ENCODE measurements around the gene FAM234B. TPM values are rescaled to one million over a fixed set of nuclear protein-coding genes. Genes with fewer than 3 reads are reported as not detected.

The FAM234B gene
- total RNA-seq, 2 donors from 2014 or later = 4.5 to 8.5 TPM

GRCh38 chr12:13097491-13098011, 53.4 kb downstream of the FAM234B start:
- TF ChIP-seq, protein P1, sequence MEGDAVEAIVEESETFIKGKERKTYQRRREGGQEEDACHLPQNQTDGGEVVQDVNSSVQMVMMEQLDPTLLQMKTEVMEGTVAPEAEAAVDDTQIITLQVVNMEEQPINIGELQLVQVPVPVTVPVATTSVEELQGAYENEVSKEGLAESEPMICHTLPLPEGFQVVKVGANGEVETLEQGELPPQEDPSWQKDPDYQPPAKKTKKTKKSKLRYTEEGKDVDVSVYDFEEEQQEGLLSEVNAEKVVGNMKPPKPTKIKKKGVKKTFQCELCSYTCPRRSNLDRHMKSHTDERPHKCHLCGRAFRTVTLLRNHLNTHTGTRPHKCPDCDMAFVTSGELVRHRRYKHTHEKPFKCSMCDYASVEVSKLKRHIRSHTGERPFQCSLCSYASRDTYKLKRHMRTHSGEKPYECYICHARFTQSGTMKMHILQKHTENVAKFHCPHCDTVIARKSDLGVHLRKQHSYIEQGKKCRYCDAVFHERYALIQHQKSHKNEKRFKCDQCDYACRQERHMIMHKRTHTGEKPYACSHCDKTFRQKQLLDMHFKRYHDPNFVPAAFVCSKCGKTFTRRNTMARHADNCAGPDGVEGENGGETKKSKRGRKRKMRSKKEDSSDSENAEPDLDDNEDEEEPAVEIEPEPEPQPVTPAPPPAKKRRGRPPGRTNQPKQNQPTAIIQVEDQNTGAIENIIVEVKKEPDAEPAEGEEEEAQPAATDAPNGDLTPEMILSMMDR (IDR thresholded peaks at IDR 0.05) = no peak
- peak overlapping the region; percentile 84 to 95 for H3K27ac ChIP-seq
- H3K4me3 ChIP-seq = peak overlapping the region; percentile 59
- DNase-seq (ENCODE audit: low spot score) = no peak
- no peaks in the 10 kb centered on the region for H3K9me3 ChIP-seq
- no peak for ATAC-seq (ENCODE audit: insufficient number of reproducible peaks, low FRiP score, low read depth)
- H3K36me3 ChIP-seq = no peaks in the 10 kb centered on the region
- H3K27me3 ChIP-seq (replicated peaks; ENCODE audit: insufficient read depth) = no peaks in the 10 kb centered on the region
- peaks cover 30 to 65% of the 10 kb centered on the region in 2 donors for H3K4me1 ChIP-seq (ENCODE audit: control insufficient read depth in 1 of 2, low read depth in 2 of 2)

GRCh38 chr12:13099066-13099843, 55.1 kb downstream of the FAM234B start:
- DNase-seq (ENCODE audit: low spot score) (no peak), ATAC-seq (ENCODE audit: insufficient number of reproducible peaks, low FRiP score, low read depth) (no peak)
- Histone ChIP-seq H3K27me3 (replicated peaks; ENCODE audit: insufficient read depth) (no peaks in the 10 kb centered on the region), H3K4me3 (no peak overlapping the region), H3K4me1 (ENCODE audit: control insufficient read depth in 1 of 2, low read depth in 2 of 2) (peaks cover 21 to 56% of the 10 kb centered on the region in 2 donors), H3K36me3 (no peaks in the 10 kb centered on the region), H3K27ac (peak overlapping the region; percentile 84 to 95), H3K9me3 (no peaks in the 10 kb centered on the region)
- TF ChIP-seq, protein P1 (IDR thresholded peaks at IDR 0.05) = no peak

DNA sequence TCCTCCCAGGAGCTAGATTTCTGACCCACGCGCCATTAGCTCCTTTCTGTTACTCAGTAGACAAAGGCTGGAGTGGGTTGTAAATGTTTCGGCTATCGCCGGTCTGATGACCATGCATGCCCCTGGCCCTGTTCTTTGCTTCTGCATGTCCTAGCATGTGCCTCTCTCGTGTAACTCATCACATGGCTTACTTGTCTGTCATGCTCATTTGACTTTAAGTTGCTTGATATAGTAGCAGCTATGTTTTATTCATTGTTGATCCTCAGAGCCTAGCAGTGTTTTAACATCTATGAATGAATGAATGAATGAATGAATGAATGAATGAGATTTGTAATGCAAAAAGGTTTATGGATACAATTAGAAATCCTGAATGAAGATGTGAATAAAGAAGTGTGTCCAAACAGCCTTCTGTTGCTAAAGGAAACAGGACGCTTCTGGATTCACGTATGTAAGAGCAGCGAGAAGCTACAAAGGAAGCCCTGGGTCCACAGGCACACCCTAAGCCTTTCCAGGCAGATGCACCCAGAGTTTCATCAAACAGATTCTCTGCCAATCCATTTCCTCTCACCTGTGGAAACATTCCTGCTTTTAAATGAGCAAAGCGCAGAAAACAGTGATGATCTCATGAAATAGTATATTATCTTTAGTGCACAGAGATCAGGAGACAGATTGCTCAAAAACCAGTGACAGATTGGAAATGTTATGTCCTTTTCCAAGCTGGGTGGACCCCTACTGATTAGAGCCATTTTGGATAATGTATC, 55.8 kb downstream of the FAM234B start:
- TF ChIP-seq, protein P1 (IDR thresholded peaks at IDR 0.05) = no peak
- H3K36me3 ChIP-seq = no peaks in the 10 kb centered on the region
- no peaks in the 10 kb centered on the region for H3K9me3 ChIP-seq
- peak overlapping the region; percentile 94 to 95 for H3K27ac ChIP-seq
- peaks cover 20 to 52% of the 10 kb centered on the region in 2 donors for H3K4me1 ChIP-seq (ENCODE audit: control insufficient read depth in 1 of 2, low read depth in 2 of 2)
- ATAC-seq (ENCODE audit: insufficient number of reproducible peaks, low FRiP score, low read depth) (no peak), DNase-seq (ENCODE audit: low spot score) (no peak)
- no peaks in the 10 kb centered on the region for H3K27me3 ChIP-seq (replicated peaks; ENCODE audit: insufficient read depth)
- peak overlapping the region; percentile 74 for H3K4me3 ChIP-seq

DNA sequence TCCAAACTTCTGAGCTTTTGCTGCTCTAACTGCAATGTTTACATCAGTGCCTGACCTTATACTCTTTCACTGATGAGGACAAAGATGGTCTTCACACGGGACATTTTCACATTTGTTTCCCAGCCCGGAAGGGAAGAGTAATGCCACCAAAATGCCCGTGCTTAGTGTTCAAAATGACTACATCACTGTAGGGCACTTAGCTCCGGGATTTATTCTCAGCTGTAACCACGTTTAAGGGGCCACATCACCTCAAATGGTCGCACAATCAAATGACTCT, 56.4 kb downstream of the FAM234B start:
- no peaks in the 10 kb centered on the region for H3K27me3 ChIP-seq (replicated peaks; ENCODE audit: insufficient read depth)
- H3K27ac ChIP-seq = peak overlapping the region; percentile 94 to 95
- peak overlapping the region; percentile 74 for H3K4me3 ChIP-seq
- DNase-seq (ENCODE audit: low spot score) (no peak), ATAC-seq (ENCODE audit: insufficient number of reproducible peaks, low FRiP score, low read depth) (peak; percentile 1)
- peaks cover 20 to 52% of the 10 kb centered on the region in 2 donors for H3K4me1 ChIP-seq (ENCODE audit: control insufficient read depth in 1 of 2, low read depth in 2 of 2)
- H3K36me3 ChIP-seq = no peaks in the 10 kb centered on the region
- TF ChIP-seq, protein P1 (IDR thresholded peaks at IDR 0.05) = no peak
- H3K9me3 ChIP-seq = no peaks in the 10 kb centered on the region

Data from thoracic aorta (tissue), 2 donors.